GM12878 (cell line): Measurements from ENCODE around the gene TBX5. TPM values are rescaled to one million over a fixed set of nuclear protein-coding genes. Genes with fewer than 3 reads are reported as not detected.

Source experiments
- ATAC-seq: fragments of 200-7000 bp; cut with Tn5 transposase; 3 replicates; pipeline ENCODE4 v1.9.1; 2020; ENCODE audit warnings: mild to moderate bottlenecking, moderate library complexity
- BruUV-seq: library from RNA; stranded (reverse); fragments of 400-500 nt; replicated peaks from 2 replicates; lab custom pipeline; 2021; lab: Mats Ljungman, UMichigan
- CTCF ChIA-PET: fragments of 300-600 bp; sonication (Branson Sonifier 250); formaldehyde crosslinking; extraction: SDS; loops from one replicate; lab custom pipeline; 2021; ENCODE audit warnings: inconsistent platforms; lab: Yijun Ruan, JAX
- POLR2A ChIA-PET: fragments of 350-600 bp; formaldehyde crosslinking; extraction: SDS; loops from one replicate; lab custom pipeline; 2021; ENCODE audit warnings: inconsistent platforms; lab: Charles Lee
- RAD21 ChIA-PET: fragments of 300-600 bp; sonication (Branson Sonifier 250); formaldehyde crosslinking; loops from one replicate; lab custom pipeline; 2023; ENCODE audit warnings: antibody characterized with exemption; ENCODE audit not compliant: unreplicated experiment; lab: Charles Lee
- SMC1A ChIA-PET: fragments of 300-600 bp; sonication (Branson Sonifier 250); formaldehyde crosslinking; loops from one replicate; lab custom pipeline; 2023; ENCODE audit not compliant: unreplicated experiment, uncharacterized antibody; lab: Charles Lee
- DNase-seq: peaks from one replicate; pipeline ENCODE4 v3.0.0-alpha.2; 2011; ENCODE audit warnings: low read depth, low spot score
- FAIRE-seq: peaks from 3 replicates; lab custom pipeline; 2011; peaks lifted over from hg19 to GRCh38; lab: Jason Lieb, UNC
- H2AFZ ChIP-seq: 2 replicates; pipeline ENCODE4 v1.6.0; 2011; ENCODE audit warnings: low read depth, low read length, control low read depth; ENCODE audit not compliant: control insufficient read depth
- H3K27ac ChIP-seq: 2 replicates; pipeline ENCODE4 v1.5.1; 2011; ENCODE audit warnings: control low read depth; ENCODE audit not compliant: control insufficient read depth, insufficient read depth
- H3K27me3 ChIP-seq, 2 experiments: replicated peaks in 1 of 2; 2 replicates each; pipeline versions ENCODE4 v1.6.0 to v1.6.1; 2011; ENCODE audit warnings: low read length in 1 of 2; ENCODE audit not compliant: control insufficient read depth in 2 of 2, insufficient read depth in 2 of 2
- H3K36me3 ChIP-seq, 2 experiments: 2 replicates each; pipeline ENCODE4 v1.5.1; 2011; ENCODE audit warnings: low read length in 1 of 2; ENCODE audit not compliant: control insufficient read depth in 2 of 2, insufficient read depth in 2 of 2
- H3K4me1 ChIP-seq: 2 replicates; pipeline ENCODE4 v1.6.1; 2011; ENCODE audit warnings: mild to moderate bottlenecking, low read length, moderate library complexity, mixed read lengths; ENCODE audit not compliant: control insufficient read depth, insufficient read depth
- H3K4me2 ChIP-seq: 2 replicates; pipeline ENCODE4 v1.6.0; 2011; ENCODE audit warnings: control low read depth; ENCODE audit not compliant: control insufficient read depth, insufficient read depth
- H3K4me3 ChIP-seq: fragments of 200-600 bp; sonication (generic); 2 replicates; pipeline ENCODE4 v1.5.1; 2016
- H3K79me2 ChIP-seq: 2 replicates; pipeline ENCODE4 v1.6.0; 2011; ENCODE audit warnings: low read length; ENCODE audit not compliant: control insufficient read depth, insufficient read depth
- H3K9ac ChIP-seq: 2 replicates; pipeline ENCODE4 v1.8.0; 2011; ENCODE audit warnings: low read length, control low read depth, mixed read lengths; ENCODE audit not compliant: control insufficient read depth, insufficient read depth
- H3K9me3 ChIP-seq: replicated peaks from 3 replicates; pipeline ENCODE4 v1.5.1; 2011; ENCODE audit warnings: mild to moderate bottlenecking, low read length; ENCODE audit not compliant: control insufficient read depth, insufficient read depth
- H4K20me1 ChIP-seq: 2 replicates; pipeline ENCODE4 v1.6.0; 2011; ENCODE audit not compliant: control insufficient read depth, insufficient read depth
- EGR1 ChIP-seq, 2 experiments: IDR thresholded peaks; 1 replicate in 1 of 2; 2 replicates in 1 of 2; pipeline ENCODE4 v1.6.1; 2011 to 2012; ENCODE audit warnings: low read depth in 2 of 2, low read length in 2 of 2, borderline replicate concordance in 1 of 2, mild to moderate bottlenecking in 1 of 2, moderate library complexity in 1 of 2
- JUND ChIP-seq: IDR thresholded peaks from 2 replicates; pipeline ENCODE4 v1.6.1; 2012; ENCODE audit warnings: low read depth, mild to moderate bottlenecking, low read length, improper control_type of control experiment, moderate library complexity
- MXI1 ChIP-seq: fragments of 150-350 bp; IDR thresholded peaks from 2 replicates; pipeline ENCODE4 v1.6.1; 2011; ENCODE audit warnings: low read depth, mild to moderate bottlenecking, inconsistent platforms, low read length, improper control_type of control experiment
- NFIC ChIP-seq: IDR thresholded peaks from 2 replicates; pipeline ENCODE4 v1.6.1; 2012; ENCODE audit warnings: low read depth, mild to moderate bottlenecking, inconsistent platforms, low read length, moderate library complexity
- POU2F2 ChIP-seq: IDR thresholded peaks from 3 replicates; pipeline ENCODE4 v1.6.1; 2011; ENCODE audit warnings: low read depth, mild to moderate bottlenecking, low read length, borderline replicate concordance
- SMAD5 ChIP-seq: IDR thresholded peaks from 2 replicates; pipeline ENCODE4 v1.6.1; 2016; ENCODE audit warnings: antibody characterized with exemption, low read depth
- USF2 ChIP-seq: IDR thresholded peaks from 2 replicates; pipeline ENCODE4 v1.6.1; 2011; ENCODE audit warnings: low read depth, low read length, improper control_type of control experiment, borderline replicate concordance
- YY1 ChIP-seq: IDR thresholded peaks from 2 replicates; pipeline ENCODE4 v1.6.1; 2011; ENCODE audit warnings: low read depth, mild to moderate bottlenecking, low read length
- ZBTB4 ChIP-seq: fragments of 450-650 bp; formaldehyde crosslinking; IDR thresholded peaks from 2 replicates; pipeline ENCODE4 v1.4.0; 2022; ENCODE audit warnings: mild to moderate bottlenecking, moderate library complexity
- WGBS: methylation state at CpG from one replicate; pipeline ENCODE4 v1.1.6; 2016; ENCODE audit warnings: low lambda C conversion rate; ENCODE audit not compliant: insufficient replicate concordance, insufficient coverage; ENCODE audit errors: missing lambda C conversion rate; 5-methylcytosine and 5-hydroxymethylcytosine counted together
- in situ Hi-C: fragments of 300-500 bp; cut with MboI; formaldehyde crosslinking; loops from 9 replicates; pipeline ENCODE4 v1.14.3; 2018; ENCODE audit warnings: mixed read lengths
- intact Hi-C: fragments of 100-400 bp; cut with micrococcal nuclease; formaldehyde crosslinking; loops from one replicate; pipeline ENCODE4 v1.14.2; 2022; ENCODE audit not compliant: unreplicated experiment
- polyA plus RNA-seq, 11 experiments: library from polyadenylated mRNA; depleted of rRNA in 4 of 11; unstranded in 6 of 11; stranded (reverse) in 5 of 11; fragments of >200 nt; fragmentation: Nextera tagmentation in 4 of 11; fragmentation: Illumina TruSeq in 1 of 11; extraction: Ambion mirVana in 4 of 11; extraction: Trizol in 1 of 11; gene quantifications; 1 replicate in 1 of 11; 2 replicates in 10 of 11; pipeline versions ENCODE4 v1.2.1 to v1.2.3, GENCODE V29; 2011 to 2016; ENCODE audit warnings: inconsistent platforms in 2 of 11, missing spikeins in 2 of 11, low read depth in 1 of 11
- total RNA-seq, 4 experiments: library from RNA; depleted of rRNA in 3 of 4; stranded (reverse); fragments of >200 nt in 3 of 4; fragmentation: Illumina TruSeq in 1 of 4; extraction: Trizol in 1 of 4; gene quantifications; 2 replicates each; pipeline versions ENCODE4 v1.2.1 to v1.2.3, GENCODE V29; 2013 to 2021

The TBX5 gene
- total and polyA plus RNA-seq, 10 of the 15 experiments (the other 5 are each of a cell fraction or from before 2014, with no cell fraction given), result 0.04 TPM; not detected in 9

GRCh38 chr12:114397978-114398881 is 7.7 kb downstream of the TBX5 start:
- Histone ChIP-seq H3K9ac (no peak overlapping the region), H4K20me1 (no peaks in the 10 kb centered on the region), H3K36me3 (no peaks in the 10 kb centered on the region), H3K4me3 (no peak overlapping the region), H3K27me3 (peaks cover 12 to 34% of the 10 kb centered on the region in 2 experiments), H3K27ac (no peak overlapping the region), H3K4me1 (no peaks in the 10 kb centered on the region), H3K79me2 (no peaks in the 10 kb centered on the region), H2AFZ (no peak overlapping the region), H3K9me3 (no peaks in the 10 kb centered on the region), H3K4me2 (no peak overlapping the region)
- 15% methylated on average over 23 of the region's 23 CpGs for WGBS
- intact Hi-C loops, result no loop called here
- POLR2A ChIA-PET, result no interaction called here
- SMC1A ChIA-PET, result no interaction called here
- no peak for DNase-seq
- CTCF ChIA-PET, result no interaction called here
- FAIRE-seq, result no peak
- in situ Hi-C loops, result no loop called here
- TF ChIP-seq USF2 (no peak), YY1 (no peak), NFIC (no peak), SMAD5 (no peak), POU2F2 (no peak), ZBTB4 (CRISPR knock-in tag) (no peak), JUND (no peak), EGR1 (IDR thresholded peaks at IDR 0.05; ENCODE audit: borderline replicate concordance in 1 of 2, low read depth in 2 of 2, low read length in 2 of 2) (no peak), MXI1 (no peak)
- no TSS peak for BruUV-seq
- RAD21 ChIA-PET, result no interaction called here
- no peak for ATAC-seq
